ENCODE measurements around the gene MYEF2. TPM values are rescaled to one million over a fixed set of nuclear protein-coding genes. Genes with fewer than 3 reads are reported as not detected.

Gene MYEF2
- total and polyA plus RNA-seq, 7 donors, result 2.4 to 80.4 (median 21.8) TPM

GRCh38 chr15:48089702-48090101 is 88.4 kb downstream of the MYEF2 start:
- DNase-seq, result no peak

GRCh38 chr15:48087844-48088243 is 90.3 kb downstream of the MYEF2 start:
- H3K9me3 ChIP-seq, result no peaks in the 10 kb centered on the region
- WGBS, 2 donors, result 71 to 84% methylated on average over 3 of the region's 3 CpGs
- no peak for DNase-seq
- no peaks in the 10 kb centered on the region for H3K36me3 ChIP-seq
- no peak overlapping the region for H3K27ac ChIP-seq
- H3K27me3 ChIP-seq, result no peaks in the 10 kb centered on the region
- no peaks in the 10 kb centered on the region for H3K4me1 ChIP-seq
- TF ChIP-seq POLR2A (IDR thresholded peaks at IDR 0.05) (no peak), EP300 (IDR thresholded peaks at IDR 0.05) (no peak), CTCF (IDR thresholded peaks at IDR 0.05) (no peak), POLR2AphosphoS5 (IDR thresholded peaks at IDR 0.05) (no peak)
- intact Hi-C loops (cut with DNase I), result no loop called here
- H3K4me3 ChIP-seq, result no peak overlapping the region

More at GRCh38 chr15:48089702-48090101, 88.4 kb downstream of the MYEF2 start:
- TF ChIP-seq CTCF (IDR thresholded peaks at IDR 0.05) (no peak), EP300 (IDR thresholded peaks at IDR 0.05) (no peak), POLR2A (IDR thresholded peaks at IDR 0.05) (no peak), POLR2AphosphoS5 (IDR thresholded peaks at IDR 0.05) (no peak)
- H3K9me3 ChIP-seq, result no peaks in the 10 kb centered on the region
- intact Hi-C loops (cut with DNase I), result no loop called here
- H3K4me1 ChIP-seq, result no peaks in the 10 kb centered on the region
- no peak overlapping the region for H3K27ac ChIP-seq
- no peaks in the 10 kb centered on the region for H3K36me3 ChIP-seq
- WGBS, 2 donors, result 19 to 49% methylated on average over 6 of the region's 6 CpGs
- H3K4me3 ChIP-seq, result no peak overlapping the region
- H3K27me3 ChIP-seq, result no peaks in the 10 kb centered on the region

- no peak for DNase-seq
- intact Hi-C loops (cut with DNase I), result no loop called here
- H3K36me3 ChIP-seq, result no peaks in the 10 kb centered on the region
- 69 to 81% methylated on average over 5 of the region's 5 CpGs for WGBS, 2 donors
- no peaks in the 10 kb centered on the region for H3K27me3 ChIP-seq
- TF ChIP-seq POLR2AphosphoS5 (IDR thresholded peaks at IDR 0.05), result no peak
- TF ChIP-seq POLR2A (IDR thresholded peaks at IDR 0.05), result no peak
- TF ChIP-seq EP300 (IDR thresholded peaks at IDR 0.05), result no peak
- no peak for TF ChIP-seq CTCF (IDR thresholded peaks at IDR 0.05)
- H3K9me3 ChIP-seq, result no peaks in the 10 kb centered on the region
- H3K4me1 ChIP-seq, result no peaks in the 10 kb centered on the region
- no peak overlapping the region for H3K4me3 ChIP-seq
- H3K27ac ChIP-seq, result no peak overlapping the region
Observed at GRCh38 chr15:48086576-48086975, 91.5 kb downstream of the MYEF2 start.

- H3K9me3 ChIP-seq, result no peaks in the 10 kb centered on the region
- H3K4me1 ChIP-seq, result no peaks in the 10 kb centered on the region
- H3K4me3 ChIP-seq, result no peak overlapping the region
- TF ChIP-seq POLR2A (IDR thresholded peaks at IDR 0.05) (no peak), EP300 (IDR thresholded peaks at IDR 0.05) (no peak), POLR2AphosphoS5 (IDR thresholded peaks at IDR 0.05) (no peak), CTCF (IDR thresholded peaks at IDR 0.05) (no peak)
- H3K27me3 ChIP-seq, result no peaks in the 10 kb centered on the region
- H3K27ac ChIP-seq, result no peak overlapping the region
- no peaks in the 10 kb centered on the region for H3K36me3 ChIP-seq
- DNase-seq, result no peak
- intact Hi-C loops (cut with DNase I), result no loop called here
- WGBS, 2 donors, result 74 to 85% methylated on average over 5 of the region's 5 CpGs
Observed at GRCh38 chr15:48086133-48086532, 92.0 kb downstream of the MYEF2 start.

GRCh38 chr15:48085591-48085930 is 92.5 kb downstream of the MYEF2 start:
- TF ChIP-seq CTCF (IDR thresholded peaks at IDR 0.05) (no peak), POLR2A (IDR thresholded peaks at IDR 0.05) (no peak), POLR2AphosphoS5 (IDR thresholded peaks at IDR 0.05) (no peak), EP300 (IDR thresholded peaks at IDR 0.05) (no peak)
- no peak overlapping the region for H3K27ac ChIP-seq
- H3K4me3 ChIP-seq, result no peak overlapping the region
- H3K9me3 ChIP-seq, result no peaks in the 10 kb centered on the region
- DNase-seq, result no peak
- intact Hi-C loops (cut with DNase I), result no loop called here
- no peaks in the 10 kb centered on the region for H3K4me1 ChIP-seq
- H3K27me3 ChIP-seq, result no peaks in the 10 kb centered on the region
- 91 to 94% methylated on average over 6 of the region's 6 CpGs for WGBS, 2 donors
- no peaks in the 10 kb centered on the region for H3K36me3 ChIP-seq
